Measurements from ENCODE around the gene HIVEP3.
A peak's percentile ranks its signal among the peaks of the same experiment; 100 is the strongest.

HIVEP3 gene

GRCh38 chr1:41894808-41895483, 23.8 kb downstream of the HIVEP3 start:
- Mint-ChIP-seq H3K27me3 (no peaks in the 10 kb centered on the region), H3K27ac (peak overlapping the region; percentile 30), H3K4me3 (no peak overlapping the region), H3K36me3 (peaks cover 3% of the 10 kb centered on the region), H3K9me3 (peaks cover 3% of the 10 kb centered on the region), H3K4me1 (peaks cover 92% of the 10 kb centered on the region)
- CTCF ChIA-PET: interaction anchor here (0.9 to 1.6 kb wide), 2 partner anchors 16 to 22 kb away, joined by 3 read pairs; no protein-coding TSS in a partner anchor
- no peak for DNase-seq

- CTCF ChIA-PET: interaction anchor here (0.9 to 1.6 kb wide), 2 partner anchors 17 to 23 kb away, joined by 3 read pairs; no protein-coding TSS in a partner anchor
- no peak overlapping the region for H3K27ac Mint-ChIP-seq
- H3K4me3 Mint-ChIP-seq: no peak overlapping the region
These were observed 24.5 kb downstream of the HIVEP3 start for GRCh38 chr1:41894101-41894807.

GRCh38 chr1:41892301-41892781, 26.4 kb downstream of the HIVEP3 start:
- peaks cover 3% of the 10 kb centered on the region for H3K9me3 Mint-ChIP-seq
- H3K27me3 Mint-ChIP-seq: no peaks in the 10 kb centered on the region
- CTCF ChIA-PET: interaction anchor here (0.8 to 2.8 kb wide), 16 partner anchors 10 to 318 kb away, joined by 3 to 16 read pairs (median 5); partner anchors contain the start of gene HIVEP3
- peak overlapping the region; percentile 73 for H3K4me3 Mint-ChIP-seq
- H3K27ac Mint-ChIP-seq: peak overlapping the region; percentile 93
- DNase-seq: peak; percentile 61
- peaks cover 78% of the 10 kb centered on the region for H3K4me1 Mint-ChIP-seq
- peaks cover 3% of the 10 kb centered on the region for H3K36me3 Mint-ChIP-seq

More at GRCh38 chr1:41894101-41894807, 24.5 kb downstream of the HIVEP3 start:
- peaks cover 3% of the 10 kb centered on the region for H3K9me3 Mint-ChIP-seq
- no peaks in the 10 kb centered on the region for H3K27me3 Mint-ChIP-seq
- H3K4me1 Mint-ChIP-seq: peaks cover 86% of the 10 kb centered on the region
- H3K36me3 Mint-ChIP-seq: peaks cover 3% of the 10 kb centered on the region
- no peak for DNase-seq

GRCh38 chr1:41891199-41891896, 27.4 kb downstream of the HIVEP3 start:
- no peaks in the 10 kb centered on the region for H3K36me3 Mint-ChIP-seq
- H3K27me3 Mint-ChIP-seq: no peaks in the 10 kb centered on the region
- peak overlapping the region; percentile 93 for H3K27ac Mint-ChIP-seq
- peak overlapping the region; percentile 73 for H3K4me3 Mint-ChIP-seq
- CTCF ChIA-PET: interaction anchor here (0.6 to 2.8 kb wide), 19 partner anchors 11 to 317 kb away, joined by 3 to 16 read pairs (median 4); partner anchors contain the start of gene HIVEP3
- peaks cover 70% of the 10 kb centered on the region for H3K4me1 Mint-ChIP-seq
- DNase-seq: peak; percentile 79
- H3K9me3 Mint-ChIP-seq: no peaks in the 10 kb centered on the region

- CTCF ChIA-PET: interaction anchor here (0.8 to 2.8 kb wide), 7 partner anchors 12 to 317 kb away, joined by 3 to 16 read pairs (median 8); no protein-coding TSS in a partner anchor
- Mint-ChIP-seq H3K4me1 (peaks cover 66% of the 10 kb centered on the region), H3K36me3 (no peaks in the 10 kb centered on the region), H3K4me3 (peak overlapping the region; percentile 73), H3K27ac (peak overlapping the region; percentile 93), H3K27me3 (no peaks in the 10 kb centered on the region), H3K9me3 (no peaks in the 10 kb centered on the region)
- DNase-seq: no peak
These were observed 27.9 kb downstream of the HIVEP3 start for GRCh38 chr1:41890825-41891198.

- Mint-ChIP-seq H3K36me3 (no peaks in the 10 kb centered on the region), H3K4me1 (peaks cover 55% of the 10 kb centered on the region), H3K9me3 (no peaks in the 10 kb centered on the region), H3K27me3 (peaks cover 2% of the 10 kb centered on the region), H3K4me3 (no peak overlapping the region), H3K27ac (no peak overlapping the region)
- CTCF ChIA-PET: interaction anchor here (0.8 to 2.8 kb wide), 2 partner anchors 26 kb away, joined by 3 to 13 read pairs; no protein-coding TSS in a partner anchor
- no peak for DNase-seq
These were observed 29.0 kb downstream of the HIVEP3 start for GRCh38 chr1:41889506-41890414.

GRCh38 chr1:41888756-41889155, 30.0 kb downstream of the HIVEP3 start:
- Mint-ChIP-seq H3K4me1 (peaks cover 46% of the 10 kb centered on the region), H3K27ac (no peak overlapping the region), H3K4me3 (no peak overlapping the region)

GRCh38 chr1:41887365-41887764, 31.4 kb downstream of the HIVEP3 start:
- CTCF ChIA-PET: no interaction called here

More at GRCh38 chr1:41888756-41889155, 30.0 kb downstream of the HIVEP3 start:
- Mint-ChIP-seq H3K36me3 (no peaks in the 10 kb centered on the region), H3K27me3 (peaks cover 3% of the 10 kb centered on the region), H3K9me3 (no peaks in the 10 kb centered on the region)
- CTCF ChIA-PET: interaction anchor here (1.3 kb wide), 1 partner anchor 20 kb away, joined by 3 read pairs; no protein-coding TSS in a partner anchor
- DNase-seq: no peak

GRCh38 chr1:41884256-41885230, 34.2 kb downstream of the HIVEP3 start:
- Mint-ChIP-seq H3K4me1 (peaks cover 31% of the 10 kb centered on the region), H3K4me3 (no peak overlapping the region), H3K36me3 (no peaks in the 10 kb centered on the region), H3K27ac (no peak overlapping the region), H3K27me3 (peaks cover 3% of the 10 kb centered on the region), H3K9me3 (no peaks in the 10 kb centered on the region)
- no peak for DNase-seq
- CTCF ChIA-PET: no interaction called here

More at GRCh38 chr1:41887365-41887764, 31.4 kb downstream of the HIVEP3 start:
- no peak for DNase-seq
- H3K27ac Mint-ChIP-seq: no peak overlapping the region
- peaks cover 41% of the 10 kb centered on the region for H3K4me1 Mint-ChIP-seq
- H3K9me3 Mint-ChIP-seq: no peaks in the 10 kb centered on the region
- H3K27me3 Mint-ChIP-seq: peaks cover 3% of the 10 kb centered on the region
- no peak overlapping the region for H3K4me3 Mint-ChIP-seq
- H3K36me3 Mint-ChIP-seq: no peaks in the 10 kb centered on the region

- CTCF ChIA-PET: no interaction called here
- H3K27ac Mint-ChIP-seq: no peak overlapping the region
- H3K4me3 Mint-ChIP-seq: no peak overlapping the region
- H3K36me3 Mint-ChIP-seq: no peaks in the 10 kb centered on the region
- H3K27me3 Mint-ChIP-seq: peaks cover 3% of the 10 kb centered on the region
- no peak for DNase-seq
- H3K9me3 Mint-ChIP-seq: no peaks in the 10 kb centered on the region
- H3K4me1 Mint-ChIP-seq: peaks cover 24% of the 10 kb centered on the region
These were observed 35.2 kb downstream of the HIVEP3 start for GRCh38 chr1:41883507-41883906.

GRCh38 chr1:41882486-41882885, 36.2 kb downstream of the HIVEP3 start:
- no peak overlapping the region for H3K4me3 Mint-ChIP-seq
- no peaks in the 10 kb centered on the region for H3K9me3 Mint-ChIP-seq
- peaks cover 3% of the 10 kb centered on the region for H3K27me3 Mint-ChIP-seq
- H3K36me3 Mint-ChIP-seq: no peaks in the 10 kb centered on the region
- CTCF ChIA-PET: interaction anchor here (0.6 kb wide), 1 partner anchor 31 kb away, joined by 3 read pairs; no protein-coding TSS in a partner anchor
- H3K4me1 Mint-ChIP-seq: peaks cover 21% of the 10 kb centered on the region
- DNase-seq: no peak
- H3K27ac Mint-ChIP-seq: no peak overlapping the region

- Mint-ChIP-seq H3K9me3 (no peaks in the 10 kb centered on the region), H3K36me3 (no peaks in the 10 kb centered on the region), H3K27me3 (peaks cover 4% of the 10 kb centered on the region), H3K4me1 (peaks cover 25% of the 10 kb centered on the region), H3K27ac (no peak overlapping the region), H3K4me3 (no peak overlapping the region)
- CTCF ChIA-PET: interaction anchor here (0.6 kb wide), 1 partner anchor 32 kb away, joined by 3 read pairs; no protein-coding TSS in a partner anchor
- no peak for DNase-seq
These were observed 36.6 kb downstream of the HIVEP3 start for GRCh38 chr1:41882068-41882477.

All from activated naive CD4-positive, alpha-beta T cell treated with anti-CD3 and anti-CD28 coated beads, Interleukin-2, amount 10 ng/mL, durations not matched to agents 7 days and 5 days (primary cell).